ENCODE results near the gene ANKRD11. TPM values are rescaled to one million over a fixed set of nuclear protein-coding genes. Genes with fewer than 3 reads are reported as not detected.

ANKRD11 gene
- total RNA-seq, 1 donor from 2014 or later: 178 TPM

- H3K36me3 Mint-ChIP-seq (ENCODE audit: insufficient read depth): peaks cover 13% of the 10 kb centered on the region
- TF ChIP-seq, protein P1, sequence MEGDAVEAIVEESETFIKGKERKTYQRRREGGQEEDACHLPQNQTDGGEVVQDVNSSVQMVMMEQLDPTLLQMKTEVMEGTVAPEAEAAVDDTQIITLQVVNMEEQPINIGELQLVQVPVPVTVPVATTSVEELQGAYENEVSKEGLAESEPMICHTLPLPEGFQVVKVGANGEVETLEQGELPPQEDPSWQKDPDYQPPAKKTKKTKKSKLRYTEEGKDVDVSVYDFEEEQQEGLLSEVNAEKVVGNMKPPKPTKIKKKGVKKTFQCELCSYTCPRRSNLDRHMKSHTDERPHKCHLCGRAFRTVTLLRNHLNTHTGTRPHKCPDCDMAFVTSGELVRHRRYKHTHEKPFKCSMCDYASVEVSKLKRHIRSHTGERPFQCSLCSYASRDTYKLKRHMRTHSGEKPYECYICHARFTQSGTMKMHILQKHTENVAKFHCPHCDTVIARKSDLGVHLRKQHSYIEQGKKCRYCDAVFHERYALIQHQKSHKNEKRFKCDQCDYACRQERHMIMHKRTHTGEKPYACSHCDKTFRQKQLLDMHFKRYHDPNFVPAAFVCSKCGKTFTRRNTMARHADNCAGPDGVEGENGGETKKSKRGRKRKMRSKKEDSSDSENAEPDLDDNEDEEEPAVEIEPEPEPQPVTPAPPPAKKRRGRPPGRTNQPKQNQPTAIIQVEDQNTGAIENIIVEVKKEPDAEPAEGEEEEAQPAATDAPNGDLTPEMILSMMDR (IDR thresholded peaks at IDR 0.05; ENCODE audit: unreplicated experiment): no peak
- H3K27ac Mint-ChIP-seq: peak overlapping the region; percentile 71
- no peak overlapping the region for H3K4me3 Mint-ChIP-seq (ENCODE audit: low read depth)
- no peaks in the 10 kb centered on the region for H3K4me1 Mint-ChIP-seq (ENCODE audit: low read depth)
- DNase-seq (ENCODE audit: low spot score, unreplicated experiment): no peak
- no peaks in the 10 kb centered on the region for H3K27me3 Mint-ChIP-seq
- no peaks in the 10 kb centered on the region for H3K9me3 Mint-ChIP-seq (ENCODE audit: low read depth)
Observed at GRCh38 chr16:89290472-89290871, 199.9 kb downstream of the ANKRD11 start.

DNA sequence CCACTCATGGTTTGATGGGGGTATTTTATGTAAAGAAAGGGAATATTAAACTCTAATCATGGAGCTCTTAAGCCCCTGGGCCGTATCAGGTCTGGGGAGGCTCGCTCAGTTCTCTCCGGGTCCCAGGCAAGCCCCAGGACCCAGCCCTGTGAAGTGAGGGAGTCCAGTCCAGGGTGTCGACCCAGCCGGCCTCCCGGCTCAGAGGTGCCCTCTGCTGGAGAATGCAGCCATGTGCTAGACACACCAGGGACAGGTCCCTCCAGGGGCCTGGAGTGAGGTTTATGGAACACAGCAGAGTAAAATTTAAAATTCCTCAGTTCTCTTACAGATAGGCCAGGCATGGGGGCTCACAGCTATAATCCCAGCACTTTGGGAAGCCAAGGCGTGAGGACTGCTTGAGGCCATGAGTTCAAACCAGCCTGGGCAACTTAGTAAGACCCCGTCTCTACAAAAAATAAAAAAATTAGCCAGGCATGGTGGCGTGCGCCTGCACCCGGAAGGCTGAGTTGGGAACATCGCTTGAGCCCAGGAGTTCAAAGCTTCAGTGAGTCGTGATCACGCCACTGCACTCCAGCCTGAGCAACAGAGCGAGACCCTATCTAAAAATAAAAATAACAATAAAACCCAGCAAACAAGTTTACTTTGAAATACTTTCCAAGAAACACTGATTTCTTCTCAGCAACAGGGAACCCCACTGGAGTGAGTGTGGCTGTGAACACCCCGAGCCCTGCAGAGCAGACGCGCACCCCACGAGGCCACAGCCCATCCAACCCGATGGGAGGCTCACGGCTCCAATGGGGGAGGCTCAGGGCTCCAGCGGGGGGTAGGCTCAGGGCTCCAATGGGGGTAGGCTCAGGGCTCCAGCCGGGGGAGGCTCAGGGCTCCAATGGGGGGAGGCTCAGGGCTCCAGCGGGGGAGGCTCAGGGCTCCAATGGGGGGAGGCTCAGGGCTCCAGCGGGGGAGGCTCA lies 200.6 kb downstream of the ANKRD11 start:
- peak; percentile 71 for DNase-seq (ENCODE audit: low spot score, unreplicated experiment)
- no peaks in the 10 kb centered on the region for H3K4me1 Mint-ChIP-seq (ENCODE audit: low read depth)
- TF ChIP-seq, protein P1 (IDR thresholded peaks at IDR 0.05; ENCODE audit: unreplicated experiment): peak; percentile 80
- H3K36me3 Mint-ChIP-seq (ENCODE audit: insufficient read depth): peaks cover 13% of the 10 kb centered on the region
- H3K9me3 Mint-ChIP-seq (ENCODE audit: low read depth): no peaks in the 10 kb centered on the region
- H3K4me3 Mint-ChIP-seq (ENCODE audit: low read depth): no peak overlapping the region
- H3K27ac Mint-ChIP-seq: peak overlapping the region; percentile 86
- H3K27me3 Mint-ChIP-seq: no peaks in the 10 kb centered on the region

DNA sequence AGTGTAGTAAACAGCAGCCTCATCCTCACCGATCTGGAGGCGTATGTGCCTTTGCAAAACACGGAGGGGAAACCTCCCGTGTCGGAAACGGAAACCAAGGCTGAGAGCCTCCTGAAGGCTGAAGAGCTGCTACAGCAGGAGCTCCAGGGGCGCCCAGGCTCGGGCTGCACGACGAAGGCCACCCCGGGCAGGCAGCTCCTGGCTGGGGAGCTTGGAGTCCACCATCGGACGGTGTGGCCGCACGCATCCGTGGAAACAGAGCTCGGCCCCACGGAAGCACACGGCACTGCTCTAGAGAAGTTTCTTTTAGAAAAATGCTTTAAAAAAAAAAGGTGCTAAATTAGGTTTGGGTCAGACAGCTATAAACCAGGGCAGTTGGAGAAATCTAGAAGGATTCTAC lies 201.4 kb downstream of the ANKRD11 start:
- H3K36me3 Mint-ChIP-seq (ENCODE audit: insufficient read depth): peaks cover 13% of the 10 kb centered on the region
- H3K4me1 Mint-ChIP-seq (ENCODE audit: low read depth): no peaks in the 10 kb centered on the region
- no peak for DNase-seq (ENCODE audit: low spot score, unreplicated experiment)
- H3K9me3 Mint-ChIP-seq (ENCODE audit: low read depth): no peaks in the 10 kb centered on the region
- no peaks in the 10 kb centered on the region for H3K27me3 Mint-ChIP-seq
- TF ChIP-seq, protein P1 (IDR thresholded peaks at IDR 0.05; ENCODE audit: unreplicated experiment): no peak
- H3K27ac Mint-ChIP-seq: no peak overlapping the region
- H3K4me3 Mint-ChIP-seq (ENCODE audit: low read depth): no peak overlapping the region

- Mint-ChIP-seq H3K27me3 (no peaks in the 10 kb centered on the region), H3K4me1 (ENCODE audit: low read depth) (no peaks in the 10 kb centered on the region), H3K27ac (no peak overlapping the region), H3K4me3 (ENCODE audit: low read depth) (no peak overlapping the region), H3K36me3 (ENCODE audit: insufficient read depth) (peaks cover 13% of the 10 kb centered on the region), H3K9me3 (ENCODE audit: low read depth) (no peaks in the 10 kb centered on the region)
- DNase-seq (ENCODE audit: low spot score, unreplicated experiment): no peak
- TF ChIP-seq, protein P1 (IDR thresholded peaks at IDR 0.05; ENCODE audit: unreplicated experiment): no peak
Observed at GRCh38 chr16:89288577-89288844, 201.8 kb downstream of the ANKRD11 start.

- no peak overlapping the region for H3K27ac Mint-ChIP-seq
- no peak for DNase-seq (ENCODE audit: low spot score, unreplicated experiment)
- TF ChIP-seq, protein P1 (IDR thresholded peaks at IDR 0.05; ENCODE audit: unreplicated experiment): no peak
- peaks cover 13% of the 10 kb centered on the region for H3K36me3 Mint-ChIP-seq (ENCODE audit: insufficient read depth)
- no peaks in the 10 kb centered on the region for H3K9me3 Mint-ChIP-seq (ENCODE audit: low read depth)
- H3K27me3 Mint-ChIP-seq: no peaks in the 10 kb centered on the region
- no peaks in the 10 kb centered on the region for H3K4me1 Mint-ChIP-seq (ENCODE audit: low read depth)
- H3K4me3 Mint-ChIP-seq (ENCODE audit: low read depth): no peak overlapping the region
Observed at GRCh38 chr16:89287777-89288576, 202.4 kb downstream of the ANKRD11 start.

Measured in progenitor cell of endocrine pancreas (in vitro differentiated cells).